Measurements from ENCODE around the gene NKAPD1.

The NKAPD1 gene

GRCh38 chr11:112106070-112106469 lies 32.0 kb downstream of the NKAPD1 start:
- TF ChIP-seq CTCF (IDR thresholded peaks at IDR 0.05; ENCODE audit: low read depth, low read length, missing control alignments): no peak
- DNase-seq (ENCODE audit: extremely low read depth, low read depth): no peak
- H3K4me3 ChIP-seq (replicated peaks; ENCODE audit: low read depth, low read length): no peak overlapping the region

GRCh38 chr11:112113539-112114457 lies 39.7 kb downstream of the NKAPD1 start:
- peak; percentile 36 for DNase-seq (ENCODE audit: extremely low read depth, low read depth)
- H3K4me3 ChIP-seq (replicated peaks; ENCODE audit: low read depth, low read length): no peak overlapping the region
- peak; percentile 63 for TF ChIP-seq CTCF (IDR thresholded peaks at IDR 0.05; ENCODE audit: low read depth, low read length, missing control alignments)

- DNase-seq (ENCODE audit: extremely low read depth, low read depth): no peak
- no peak overlapping the region for H3K4me3 ChIP-seq (replicated peaks; ENCODE audit: low read depth, low read length)
- TF ChIP-seq CTCF (IDR thresholded peaks at IDR 0.05; ENCODE audit: low read depth, low read length, missing control alignments): no peak
Observed at GRCh38 chr11:112114460-112114859, 40.4 kb downstream of the NKAPD1 start.

GRCh38 chr11:112115386-112115785 lies 41.3 kb downstream of the NKAPD1 start:
- no peak for DNase-seq (ENCODE audit: extremely low read depth, low read depth)
- no peak for TF ChIP-seq CTCF (IDR thresholded peaks at IDR 0.05; ENCODE audit: low read depth, low read length, missing control alignments)
- H3K4me3 ChIP-seq (replicated peaks; ENCODE audit: low read depth, low read length): no peak overlapping the region

- H3K4me3 ChIP-seq (replicated peaks; ENCODE audit: low read depth, low read length): no peak overlapping the region
- DNase-seq (ENCODE audit: extremely low read depth, low read depth): no peak
- no peak for TF ChIP-seq CTCF (IDR thresholded peaks at IDR 0.05; ENCODE audit: low read depth, low read length, missing control alignments)
Observed at GRCh38 chr11:112118176-112118575, 44.1 kb downstream of the NKAPD1 start.

GRCh38 chr11:112121981-112122615 lies 48.0 kb downstream of the NKAPD1 start:
- no peak for TF ChIP-seq CTCF (IDR thresholded peaks at IDR 0.05; ENCODE audit: low read depth, low read length, missing control alignments)
- no peak overlapping the region for H3K4me3 ChIP-seq (replicated peaks; ENCODE audit: low read depth, low read length)
- peak; percentile 27 for DNase-seq (ENCODE audit: extremely low read depth, low read depth)
